ENCODE measurements around the gene FBXO17.
"Not testable (repeated sequence)": the region's sequence is repeated elsewhere in the genome, so short reads cannot be mapped to it uniquely, and the experiment has no call there.

Gene FBXO17

GRCh38 chr19:38979812-38980211 lies 4.3 kb upstream of the FBXO17 start:
- DNase-seq (ENCODE audit: low spot score): no peak

GRCh38 chr19:38978326-38978689 lies 2.8 kb upstream of the FBXO17 start:
- DNase-seq (ENCODE audit: low spot score): no peak

GRCh38 chr19:38977445-38978325 lies 2.1 kb upstream of the FBXO17 start:
- no peak for DNase-seq (ENCODE audit: low spot score)

GRCh38 chr19:38975861-38976271 lies 324 bp upstream of the FBXO17 start:
- no peak for DNase-seq (ENCODE audit: low spot score)

- no peak for DNase-seq (ENCODE audit: low spot score)
Measured at GRCh38 chr19:38974624-38975213, 823 bp downstream of the FBXO17 start.

- no peak for DNase-seq (ENCODE audit: low spot score)
Measured at GRCh38 chr19:38971672-38972071, 3.9 kb downstream of the FBXO17 start.

GRCh38 chr19:38970664-38971532 lies 4.6 kb downstream of the FBXO17 start:
- no peak for DNase-seq (ENCODE audit: low spot score)

- not testable (repeated sequence) for DNase-seq (ENCODE audit: low spot score)
Measured at GRCh38 chr19:38966149-38966548, 9.4 kb downstream of the FBXO17 start.

- no peak for DNase-seq (ENCODE audit: low spot score)
Measured at GRCh38 chr19:38964738-38965137, 10.8 kb downstream of the FBXO17 start.

GRCh38 chr19:38959618-38960017 lies 15.9 kb downstream of the FBXO17 start:
- no peak for DNase-seq (ENCODE audit: low spot score)

- DNase-seq (ENCODE audit: low spot score): no peak
Measured at GRCh38 chr19:38958301-38958700, 17.2 kb downstream of the FBXO17 start.

GRCh38 chr19:38956264-38956663 lies 19.3 kb downstream of the FBXO17 start:
- no peak for DNase-seq (ENCODE audit: low spot score)

- no peak for DNase-seq (ENCODE audit: low spot score)
Measured at GRCh38 chr19:38953677-38954076, 21.9 kb downstream of the FBXO17 start.

GRCh38 chr19:38952395-38953165 lies 23.0 kb downstream of the FBXO17 start:
- peak; percentile 74 for DNase-seq (ENCODE audit: low spot score)

GRCh38 chr19:38951187-38951586 lies 24.4 kb downstream of the FBXO17 start:
- DNase-seq (ENCODE audit: low spot score): no peak

- DNase-seq (ENCODE audit: low spot score): no peak
Measured at GRCh38 chr19:38949580-38950367, 25.8 kb downstream of the FBXO17 start.

- DNase-seq (ENCODE audit: low spot score): no peak
Measured at GRCh38 chr19:38946229-38947010, 29.1 kb downstream of the FBXO17 start.

- no peak for DNase-seq (ENCODE audit: low spot score)
Measured at GRCh38 chr19:38945562-38946228, 29.8 kb downstream of the FBXO17 start.

- no peak for DNase-seq (ENCODE audit: low spot score)
Measured at GRCh38 chr19:38944981-38945506, 30.5 kb downstream of the FBXO17 start.
